Stimulated activated CD4-positive, alpha-beta T cell treated with anti-CD3 and anti-CD28 coated beads, Interleukin-4, amount 100 ng/mL, for 1 hour (primary cell): ENCODE results near the gene C1QL4.
"Not testable (repeated sequence)": the region's sequence is repeated elsewhere in the genome, so short reads cannot be mapped to it uniquely, and the experiment has no call there.

Source experiments
- DNase-seq: peaks from one replicate; pipeline ENCODE4 v3.0.0-alpha.2; 2020

Gene C1QL4

DNA sequence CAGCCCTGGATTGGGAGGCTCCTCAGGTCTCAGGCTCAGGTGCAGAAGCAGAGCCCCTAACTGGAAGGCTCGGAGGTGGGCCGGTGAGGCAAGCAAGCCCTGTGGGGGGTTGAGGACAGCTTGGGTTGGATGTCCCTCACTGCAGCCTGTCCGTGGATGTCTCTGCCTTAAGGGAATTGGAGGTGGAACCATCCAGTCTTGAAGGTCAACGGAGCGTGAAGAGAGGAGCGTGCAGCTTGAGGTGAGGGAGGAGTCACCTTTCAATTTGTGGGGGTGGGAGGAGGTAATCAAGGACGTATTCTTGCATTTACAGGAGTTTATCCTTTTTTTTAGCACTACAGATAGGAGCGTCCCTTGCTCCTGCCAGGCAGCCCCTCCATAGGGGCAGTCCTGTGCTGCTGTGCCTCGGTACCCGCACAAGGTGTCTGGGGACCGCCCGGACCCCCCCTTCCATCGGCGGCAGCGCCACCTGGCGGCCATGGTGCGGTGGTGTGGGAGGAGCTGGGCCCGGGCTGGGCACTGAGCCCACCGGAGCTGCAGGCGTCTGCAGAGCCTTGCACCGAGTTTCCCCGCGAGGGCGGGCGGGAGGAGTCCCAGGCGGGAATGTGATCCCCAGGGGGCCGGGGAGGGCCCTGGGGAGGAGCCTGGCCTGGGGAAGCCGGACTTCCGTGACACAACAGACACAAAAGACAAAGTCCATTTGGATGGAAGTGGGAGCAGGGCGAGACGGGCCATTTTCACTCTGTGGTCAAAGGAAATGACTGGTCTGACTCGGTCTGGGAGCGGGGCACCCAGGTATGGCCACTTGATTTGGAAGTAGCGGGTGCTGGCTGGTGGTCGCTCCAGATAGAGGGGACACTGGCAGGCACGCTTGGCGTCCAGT, 10.6 kb upstream of the C1QL4 start:
- DNase-seq: peak; percentile 81

DNA sequence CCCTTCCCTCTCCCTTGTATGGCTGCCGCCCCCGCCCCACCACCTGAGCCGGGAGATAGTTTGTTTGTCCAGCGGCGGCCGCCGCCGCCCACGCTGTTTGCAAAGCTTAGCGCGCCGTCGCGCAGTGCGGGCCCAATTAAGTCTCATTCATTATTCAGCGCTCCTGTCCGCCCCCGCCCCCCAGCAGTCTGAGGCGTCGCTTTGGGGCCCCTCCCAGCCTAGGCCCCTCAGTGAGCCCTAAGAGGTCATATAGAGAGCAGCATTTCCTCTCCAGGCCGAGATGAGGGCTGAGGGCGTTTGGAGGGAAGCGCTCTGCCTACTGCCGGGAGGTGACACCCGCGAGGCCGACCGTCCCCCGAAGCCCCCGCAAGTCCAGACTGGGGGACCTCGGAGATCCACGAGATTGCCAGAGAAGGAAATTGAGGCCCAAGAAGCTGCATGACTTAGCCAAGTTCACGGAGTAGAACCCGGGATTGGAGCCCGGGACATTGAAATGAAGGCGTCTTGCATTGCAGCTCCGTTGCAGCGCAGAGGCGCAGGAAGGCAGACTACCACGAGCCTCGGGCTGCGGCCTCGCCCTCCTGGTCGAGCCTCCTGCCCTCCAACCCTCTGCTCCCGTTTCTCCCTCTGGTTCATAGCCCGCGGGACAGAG, 9.8 kb upstream of the C1QL4 start, which contains the start of gene DNAJC22:
DNAJC22 (plus strand) TSS at position 230 of the 652 bp plus-strand sequence. CDS start 1,985 bp downstream, outside the sequence.
- DNase-seq: peak; percentile 41

DNA sequence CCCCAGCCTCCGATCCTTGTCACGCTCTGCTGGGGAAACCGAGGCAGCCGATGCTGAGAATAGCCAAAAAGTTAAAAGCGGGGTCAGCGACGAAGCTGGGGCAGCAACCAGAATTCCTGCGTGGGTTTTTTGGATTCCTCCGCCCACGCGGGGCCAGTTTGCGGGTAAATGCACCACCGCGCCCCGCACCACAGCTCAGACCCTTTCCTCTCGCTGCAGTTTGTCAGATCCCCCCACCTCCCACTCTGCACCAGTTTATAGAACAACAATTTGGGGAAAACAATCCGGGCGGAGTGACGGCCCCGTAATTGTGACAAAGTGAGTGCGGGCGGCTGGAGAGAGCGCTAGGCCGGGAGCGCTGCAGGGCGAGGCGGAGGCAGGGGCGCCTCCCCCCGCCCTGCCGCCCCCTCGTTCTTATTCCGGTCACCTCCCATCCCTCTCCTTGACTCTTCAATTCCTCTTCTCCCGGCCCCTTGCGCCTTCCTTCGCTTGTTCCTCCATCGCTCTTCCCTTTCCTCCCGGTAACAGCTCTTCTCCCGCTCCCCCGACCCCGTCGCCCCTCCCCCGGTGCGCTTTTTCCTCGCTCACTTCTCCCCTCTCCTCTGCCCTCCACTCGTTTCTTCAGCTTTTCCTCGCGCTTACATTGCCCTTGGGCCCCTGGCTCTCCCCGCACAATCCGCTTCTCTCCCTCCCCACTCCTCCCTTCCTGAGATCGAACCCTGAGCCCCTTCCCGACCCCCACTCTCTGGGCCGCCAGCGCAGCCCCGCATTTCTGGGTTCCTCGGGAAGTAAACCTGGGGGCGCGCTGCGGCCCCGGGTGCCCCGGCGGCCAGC, 9.1 kb upstream of the C1QL4 start:
- DNase-seq: no peak

DNA sequence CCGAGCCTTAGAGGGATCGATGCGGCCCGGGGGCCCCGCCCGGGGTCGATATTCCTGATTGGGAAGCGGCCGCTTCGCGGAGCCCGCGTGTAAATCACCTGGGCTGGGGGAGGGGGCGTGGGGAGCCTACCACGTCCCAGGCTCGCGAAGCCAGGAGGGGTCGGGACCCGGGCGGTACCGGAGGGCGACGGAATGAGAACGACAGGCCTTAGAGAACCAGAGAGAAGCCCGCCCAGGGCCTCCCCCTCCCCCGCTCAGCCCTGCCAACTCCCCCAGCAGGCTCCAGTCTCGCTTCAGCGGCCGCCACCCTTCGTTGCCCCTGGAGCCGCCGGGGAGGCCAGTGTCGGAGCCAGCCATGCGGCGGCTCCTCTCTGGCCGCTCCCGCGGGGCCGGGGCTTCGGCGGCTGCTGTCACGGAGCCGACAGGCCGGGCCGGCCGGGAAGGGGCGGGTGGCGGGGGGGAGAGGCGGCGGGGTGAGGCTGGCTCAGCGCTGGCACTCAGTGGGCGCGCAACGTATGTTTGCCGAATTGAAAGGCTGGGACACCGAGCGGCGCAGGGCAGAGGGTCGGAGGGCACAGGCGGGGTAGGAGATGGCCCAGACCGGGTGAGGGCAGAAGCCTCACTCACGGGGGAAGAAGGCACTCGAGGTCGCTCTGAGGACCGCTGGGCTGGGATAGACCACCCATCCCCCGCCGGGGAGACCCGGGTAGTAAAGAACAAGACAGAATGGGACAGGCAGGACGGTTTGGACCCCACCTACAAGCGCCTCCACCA, 8.2 kb upstream of the C1QL4 start:
- peak; percentile 21 for DNase-seq

DNA sequence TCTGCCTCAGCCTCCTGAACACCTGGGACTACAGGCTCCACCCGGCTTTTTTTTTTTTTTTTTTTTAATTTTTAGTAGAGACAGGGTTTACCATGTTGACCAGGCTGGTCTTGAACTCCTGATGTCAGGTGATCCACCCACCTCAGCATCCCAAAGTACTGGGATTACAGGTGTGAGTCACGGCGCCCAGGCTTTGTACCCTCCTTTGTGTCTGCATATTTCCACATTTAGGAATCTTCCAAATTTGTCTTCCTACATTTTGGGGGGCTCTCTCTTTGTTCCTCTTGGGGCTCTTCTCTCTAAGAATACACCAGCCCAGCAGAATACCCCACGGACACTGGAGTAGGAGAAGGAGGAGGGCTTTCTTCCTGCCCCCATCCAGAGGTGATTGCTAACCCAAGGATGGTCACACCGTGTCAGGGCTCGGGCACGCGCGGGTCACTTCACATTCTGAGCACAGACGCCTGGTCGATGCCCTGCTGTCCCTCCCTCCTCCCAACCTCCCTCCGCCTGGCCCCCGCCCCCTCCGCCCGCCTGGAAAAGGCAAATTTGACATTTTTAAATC, 7.6 kb upstream of the C1QL4 start:
- DNase-seq: no peak

DNA sequence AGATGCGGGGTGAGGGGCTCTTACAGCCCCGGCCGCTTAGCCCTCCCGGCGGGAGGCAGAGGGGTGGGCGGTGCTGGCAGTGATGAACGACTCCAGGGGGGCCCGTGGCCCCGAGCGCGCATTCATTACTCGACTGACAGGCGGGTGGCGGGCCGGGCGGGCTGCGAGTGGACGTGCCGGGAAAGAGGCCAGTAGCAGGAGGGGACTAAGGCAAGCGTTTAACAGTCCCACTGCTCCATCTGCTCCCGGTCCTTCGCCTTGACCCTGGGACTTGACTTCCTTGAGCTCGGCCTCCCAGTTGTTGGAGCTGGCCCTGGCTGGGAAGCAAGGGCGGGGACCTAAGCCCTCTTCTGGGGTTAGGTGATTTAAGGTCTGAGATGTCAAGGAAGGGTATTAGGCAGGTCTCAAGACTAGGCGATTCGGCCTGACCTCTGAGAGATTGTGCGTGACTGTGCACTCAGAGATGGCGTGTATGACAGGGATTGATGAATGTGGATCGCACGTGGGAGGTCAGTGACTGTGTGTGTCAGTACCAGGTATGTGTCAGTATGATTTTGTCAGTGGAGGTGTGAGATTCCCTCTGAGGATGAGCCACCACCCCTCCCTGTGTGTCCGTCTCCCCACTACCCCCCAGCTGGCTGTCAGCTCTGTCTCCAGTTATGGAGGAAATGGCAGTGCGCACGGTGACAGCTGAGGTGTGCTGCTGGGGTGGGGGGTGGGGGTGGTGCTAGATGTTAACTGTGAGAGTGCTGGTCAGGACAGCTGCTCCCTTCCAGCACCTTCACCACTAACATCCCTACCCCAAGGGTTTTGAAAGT, 6.1 kb upstream of the C1QL4 start:
- peak; percentile 55 for DNase-seq

DNA sequence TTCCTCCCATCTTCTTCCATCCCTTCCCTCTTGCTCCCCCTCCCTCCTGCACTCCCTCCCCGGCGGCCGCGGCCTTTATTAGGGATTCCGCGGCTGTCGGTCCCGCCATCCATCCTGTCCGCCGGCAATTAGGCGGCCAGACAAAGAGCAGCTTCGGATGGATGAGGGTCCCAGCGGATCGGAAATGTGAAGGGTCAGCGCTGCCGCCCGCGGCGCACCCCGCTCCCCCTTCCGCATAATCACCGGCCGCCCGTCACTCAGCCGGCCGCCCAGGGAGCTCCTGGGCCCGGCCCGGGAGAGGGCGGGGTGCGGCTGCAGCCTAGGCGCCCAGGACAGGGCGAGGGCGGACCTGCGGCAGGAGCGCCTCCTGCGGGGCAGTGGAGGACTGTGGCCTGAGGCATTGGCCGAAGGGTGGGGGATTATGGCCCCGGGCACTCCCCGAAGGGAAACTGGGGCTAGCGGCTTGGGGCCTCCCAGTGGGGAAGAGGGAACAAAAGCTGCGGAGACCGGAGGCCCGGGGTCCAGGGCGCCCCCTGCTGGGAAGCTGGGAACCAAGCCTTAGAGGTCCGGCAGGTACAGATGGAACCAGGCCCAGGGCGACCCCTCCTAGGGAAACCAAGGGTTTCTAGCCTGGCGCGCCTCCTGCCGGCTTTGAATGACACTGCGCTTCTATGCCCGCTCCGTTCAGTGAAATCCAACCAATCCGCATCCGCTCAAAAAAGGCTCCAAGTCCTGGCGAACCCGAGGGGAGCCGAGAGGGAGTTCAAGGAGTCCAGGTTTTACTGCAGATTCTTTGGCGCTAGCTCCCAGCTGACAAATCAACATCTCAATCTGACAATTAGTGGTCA, 5.3 kb upstream of the C1QL4 start:
- peak; percentile 77 for DNase-seq

DNA sequence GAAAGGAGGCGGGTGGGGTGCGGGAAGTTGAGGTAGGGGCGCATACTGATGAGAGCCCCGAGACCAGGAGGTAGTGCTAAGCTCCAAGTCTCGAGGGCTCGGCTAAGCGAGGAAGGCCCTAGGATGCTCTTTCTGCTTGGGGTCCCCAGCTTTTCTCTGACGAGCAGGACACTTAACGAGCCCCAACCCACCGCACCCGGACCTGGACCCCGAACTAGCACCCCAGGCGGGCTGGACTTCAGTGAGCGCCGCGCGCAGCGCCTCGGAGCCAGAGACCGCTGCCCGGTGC, 4.7 kb upstream of the C1QL4 start:
- DNase-seq: no peak

DNA sequence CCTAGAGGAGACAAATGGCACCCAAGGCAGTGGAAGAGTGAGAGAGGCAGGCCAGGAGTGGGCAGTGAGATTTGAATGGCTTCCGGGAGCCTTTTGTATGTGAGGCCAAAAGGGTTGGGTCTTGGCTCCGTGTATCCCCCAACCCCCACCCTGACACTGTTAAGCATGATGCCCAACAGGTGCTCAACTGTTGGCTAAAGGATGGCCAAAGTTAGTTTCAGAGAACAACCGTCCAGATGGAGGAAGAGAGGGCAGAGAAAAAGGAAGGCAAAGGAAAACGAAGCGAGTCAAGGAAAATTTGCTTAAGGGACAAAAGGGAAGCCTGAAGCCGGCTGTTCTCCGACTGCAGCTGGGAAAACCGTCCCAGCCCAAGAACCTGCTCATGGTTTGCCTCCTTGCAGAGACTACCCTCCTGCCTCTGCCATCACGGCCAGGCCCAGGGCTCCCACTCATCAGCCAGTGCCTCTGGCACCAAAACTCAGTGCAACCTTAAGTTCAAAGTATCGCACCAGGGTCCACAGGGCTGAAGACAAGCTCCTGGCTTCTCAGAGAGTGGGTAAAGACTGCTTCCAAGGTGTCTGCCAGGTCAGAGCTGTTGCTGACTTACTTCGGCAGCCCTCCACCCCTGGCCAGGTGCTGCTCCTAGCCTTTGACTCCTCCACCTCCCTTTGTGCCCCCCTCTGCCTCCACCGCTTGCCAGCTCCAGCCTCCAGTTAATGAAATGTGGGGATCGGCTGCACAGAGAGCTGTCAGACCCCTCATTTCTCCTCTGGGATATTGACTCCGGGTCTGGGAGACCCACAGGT, 4.2 kb upstream of the C1QL4 start:
- DNase-seq: no peak

DNA sequence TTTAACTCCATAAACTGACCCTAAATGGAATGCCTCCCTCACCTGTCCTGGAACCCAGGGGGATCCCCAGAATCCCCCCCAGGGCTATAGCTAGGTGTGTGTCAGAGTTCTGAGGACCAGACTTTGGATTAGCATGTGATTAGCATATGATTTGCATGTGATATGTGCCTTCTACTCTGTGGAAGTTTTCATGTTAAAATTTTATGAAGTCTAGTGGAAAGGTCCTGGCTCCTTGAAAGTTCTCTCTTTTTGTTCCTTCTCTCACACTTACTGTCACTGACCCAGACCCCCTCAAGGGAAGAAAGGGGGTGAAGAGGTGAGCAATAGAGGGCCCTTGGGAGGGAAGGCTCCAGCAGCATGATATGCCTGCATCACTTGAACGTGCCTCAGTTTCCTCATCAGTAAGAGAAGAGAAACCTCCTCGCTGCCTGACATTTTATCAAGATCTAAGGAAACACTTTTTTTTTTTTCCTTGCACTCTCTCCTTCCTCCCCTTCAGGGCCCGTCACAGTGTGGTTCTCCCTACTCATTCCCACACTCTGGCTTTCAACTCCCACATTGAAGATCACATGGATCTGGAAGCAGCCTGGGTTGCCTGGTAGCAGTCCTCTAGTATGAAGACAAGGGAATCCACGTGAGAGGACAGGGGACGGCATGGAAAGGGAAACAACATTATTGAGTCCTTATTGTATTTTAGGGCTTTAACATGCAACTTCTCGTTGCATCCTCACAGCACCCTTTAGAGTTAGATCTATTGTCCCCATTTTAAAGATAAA, 3.3 kb upstream of the C1QL4 start:
- no peak for DNase-seq

DNA sequence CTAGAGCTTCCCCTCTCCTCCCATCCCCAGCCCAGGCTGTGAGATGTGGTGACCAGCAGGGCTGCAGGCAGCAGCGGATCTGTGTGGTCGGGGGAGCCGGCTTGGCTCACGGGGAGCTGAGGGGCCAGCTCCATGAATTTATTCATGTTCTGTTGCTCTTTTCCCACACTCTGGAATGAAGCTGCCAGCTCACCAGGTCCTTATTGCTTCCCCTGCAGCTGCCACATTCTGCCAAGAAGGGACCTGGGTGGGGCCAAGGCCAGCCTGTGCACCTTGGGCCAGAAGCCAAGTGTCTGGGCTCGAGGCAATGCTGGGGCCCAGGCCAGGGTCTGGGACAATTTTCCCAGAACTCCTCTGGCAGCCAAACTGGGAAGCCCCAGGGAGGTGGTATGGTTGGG, 2.5 kb upstream of the C1QL4 start:
- DNase-seq: no peak

DNA sequence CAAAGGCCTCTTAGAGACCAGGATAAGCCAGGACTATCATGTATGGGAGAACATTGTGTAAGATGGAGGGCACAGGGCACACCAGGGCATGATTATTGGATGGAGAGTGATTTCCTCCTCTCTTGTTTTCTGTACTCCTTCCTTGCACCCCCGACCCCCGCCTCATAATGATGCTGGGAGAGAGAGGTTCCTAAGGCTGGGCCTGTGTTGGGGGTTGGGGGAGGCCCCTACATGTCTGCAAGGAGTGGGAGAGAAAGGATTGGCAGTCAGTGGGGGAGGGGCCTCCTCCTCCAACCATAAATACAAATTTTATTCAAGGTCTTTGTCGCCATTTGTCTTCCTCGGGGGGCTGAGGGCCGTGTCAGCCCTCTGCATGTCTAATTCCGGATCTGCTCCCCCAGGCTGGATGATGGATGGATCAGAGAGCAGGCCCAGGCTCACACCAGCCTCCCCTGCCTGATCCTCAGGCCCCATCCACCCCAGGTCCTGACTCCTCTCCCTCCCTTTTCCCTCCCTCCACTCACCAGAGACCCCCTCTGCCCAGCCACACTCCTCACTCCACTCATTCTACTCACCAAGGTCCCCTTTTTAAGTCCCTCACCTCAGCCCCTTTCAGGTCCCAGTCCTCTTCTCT, 2.0 kb upstream of the C1QL4 start:
- no peak for DNase-seq

DNA sequence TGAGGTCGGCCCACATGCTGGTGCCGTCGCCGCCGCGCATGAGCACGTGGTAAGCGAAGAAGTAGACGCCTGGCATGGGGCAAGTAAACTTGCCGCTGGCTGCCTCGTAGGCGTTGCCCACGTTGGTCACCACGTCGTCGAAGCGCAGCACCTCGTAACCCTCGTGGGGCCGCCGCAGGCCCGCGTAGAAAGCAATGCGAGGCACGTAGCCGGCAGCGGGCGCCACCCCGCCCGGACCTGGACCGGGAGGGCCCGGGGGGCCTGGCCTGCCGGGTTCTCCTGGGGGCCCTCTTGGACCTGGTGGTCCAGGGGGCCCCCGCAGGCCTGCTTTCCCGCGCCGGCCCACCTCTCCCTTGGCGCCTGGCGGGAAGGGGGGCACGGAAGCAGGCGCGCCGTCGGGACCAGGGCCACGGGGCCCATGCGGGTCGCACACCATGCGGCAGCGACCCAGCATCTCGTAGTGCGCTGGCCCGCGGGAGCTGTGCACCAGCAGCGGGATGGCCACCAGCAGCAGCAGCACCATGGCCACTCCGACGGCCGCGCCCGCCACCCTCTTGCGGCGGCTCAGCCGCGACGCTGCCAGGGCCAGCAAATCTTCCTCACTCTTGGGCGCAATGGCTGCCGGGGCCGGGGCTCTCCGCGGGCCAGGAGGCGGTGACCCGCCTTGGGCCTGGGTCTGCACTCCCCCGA, 888 bp downstream of the C1QL4 start:
- DNase-seq: no peak

DNA sequence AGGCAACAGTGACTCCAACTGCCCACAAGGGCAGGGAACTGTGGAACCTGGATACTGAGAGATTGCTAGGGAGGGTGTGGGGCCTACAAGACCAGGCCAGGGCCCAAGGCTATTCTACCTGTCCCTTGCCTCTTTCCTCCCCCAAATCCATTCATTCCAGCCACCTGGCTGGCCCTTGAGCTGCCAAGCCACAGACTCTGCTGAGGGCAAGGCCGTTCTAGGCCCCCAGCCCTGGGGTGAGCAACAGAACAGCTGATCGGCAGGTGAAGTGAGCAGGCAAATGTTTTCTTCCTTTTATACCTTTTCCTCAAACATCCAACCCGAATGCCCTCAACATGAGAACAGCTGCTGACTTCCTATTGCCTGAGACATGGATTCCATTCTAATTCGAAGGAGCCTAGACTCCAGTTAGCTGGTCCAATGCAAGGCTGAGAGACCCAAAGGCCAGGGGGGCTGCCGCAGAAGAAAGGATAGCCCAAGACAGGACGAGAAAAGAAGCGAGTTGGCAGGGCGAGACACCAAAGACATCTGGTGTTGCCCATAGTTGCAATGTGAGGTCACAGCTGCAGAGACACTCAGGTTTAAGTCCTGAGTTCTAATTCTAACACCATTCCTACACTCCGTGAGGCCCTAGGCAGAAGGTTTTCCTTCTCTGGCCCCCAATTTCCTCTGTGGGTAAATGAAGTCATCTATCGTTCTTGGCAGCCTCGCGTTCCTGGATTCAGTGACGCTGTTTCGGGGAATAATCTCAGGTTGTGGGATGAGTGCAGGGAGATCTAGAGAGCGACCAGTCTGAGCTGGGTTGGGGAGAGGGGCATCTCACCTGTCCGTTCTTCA, 1.7 kb downstream of the C1QL4 start:
- DNase-seq: no peak

DNA sequence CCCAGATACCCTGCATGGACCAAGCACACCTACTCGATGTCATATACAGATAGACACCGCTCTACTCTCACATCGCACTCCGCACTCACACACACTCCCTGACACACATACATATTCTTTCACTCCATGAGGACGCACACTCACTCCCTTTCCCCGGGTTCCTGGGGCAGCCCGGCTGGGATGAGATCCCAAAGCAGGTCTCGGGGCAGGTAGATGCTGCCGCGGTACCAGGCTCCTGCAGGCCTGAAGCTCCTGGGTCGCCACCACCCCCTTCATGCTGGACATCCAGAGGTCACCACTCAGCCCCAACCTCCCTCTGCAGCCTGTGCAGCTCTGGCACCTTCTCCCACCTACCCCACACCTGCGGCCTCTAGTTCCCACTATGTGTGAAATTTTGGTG, 2.3 kb downstream of the C1QL4 start:
- DNase-seq: no peak

DNA sequence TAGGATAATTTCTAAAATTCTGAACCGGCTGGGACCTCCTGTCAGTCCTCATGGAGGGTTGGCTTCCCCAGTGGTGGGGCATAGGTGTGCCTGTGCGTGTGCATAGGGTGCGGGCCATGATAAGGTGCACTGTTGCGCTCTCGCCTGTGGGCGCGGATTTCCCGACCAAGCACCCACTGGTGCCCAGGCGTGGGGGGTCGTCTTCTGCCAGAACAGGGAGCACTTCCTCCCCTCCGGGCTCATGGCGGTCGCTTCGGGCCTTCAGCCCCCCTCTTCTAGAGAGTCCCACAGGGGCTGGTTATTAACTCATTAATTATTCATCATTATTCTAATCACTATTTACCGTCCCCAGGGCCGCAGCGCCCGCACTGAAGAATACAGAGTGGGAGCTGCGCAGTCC, 2.8 kb downstream of the C1QL4 start:
- DNase-seq: no peak

DNA sequence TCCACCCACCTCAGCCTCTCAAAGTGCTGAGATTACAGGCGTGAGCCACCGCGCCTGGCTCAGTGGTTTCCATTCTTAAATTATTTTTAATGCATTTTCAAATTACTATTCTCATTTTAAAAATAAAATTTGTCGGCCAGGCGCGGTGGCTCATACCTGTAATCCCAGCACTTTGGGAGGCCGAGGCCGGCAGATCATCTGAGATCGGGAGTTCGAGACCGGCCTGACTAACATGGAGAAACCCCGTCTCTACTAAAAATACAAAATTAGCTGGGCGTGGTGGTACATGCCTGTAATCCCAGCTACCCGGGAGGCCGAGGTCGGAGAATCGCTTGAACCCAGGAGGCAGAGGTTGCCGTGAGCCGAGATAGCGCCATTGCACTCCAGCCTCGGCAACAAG, 3.2 kb downstream of the C1QL4 start:
- DNase-seq: not testable (repeated sequence)
